A549 treated with AZD9567 at 1 μM for 4 hours (cell line): ENCODE results near the gene ALX4. TPM values are rescaled to one million over a fixed set of nuclear protein-coding genes. Genes with fewer than 3 reads are reported as not detected.

Experiments used
- total RNA-seq: library from RNA; stranded (reverse); fragments of 200-300 nt; extraction: Qiagen RNA extraction; gene quantifications from 5 replicates; pipeline ENCODE4 v1.2.3, GENCODE V29; 2022; ENCODE audit not compliant: insufficient read depth

ALX4 gene
- 0.87 to 2.4 TPM (median 2.0 TPM) in 5 replicates for total RNA-seq

DNA sequence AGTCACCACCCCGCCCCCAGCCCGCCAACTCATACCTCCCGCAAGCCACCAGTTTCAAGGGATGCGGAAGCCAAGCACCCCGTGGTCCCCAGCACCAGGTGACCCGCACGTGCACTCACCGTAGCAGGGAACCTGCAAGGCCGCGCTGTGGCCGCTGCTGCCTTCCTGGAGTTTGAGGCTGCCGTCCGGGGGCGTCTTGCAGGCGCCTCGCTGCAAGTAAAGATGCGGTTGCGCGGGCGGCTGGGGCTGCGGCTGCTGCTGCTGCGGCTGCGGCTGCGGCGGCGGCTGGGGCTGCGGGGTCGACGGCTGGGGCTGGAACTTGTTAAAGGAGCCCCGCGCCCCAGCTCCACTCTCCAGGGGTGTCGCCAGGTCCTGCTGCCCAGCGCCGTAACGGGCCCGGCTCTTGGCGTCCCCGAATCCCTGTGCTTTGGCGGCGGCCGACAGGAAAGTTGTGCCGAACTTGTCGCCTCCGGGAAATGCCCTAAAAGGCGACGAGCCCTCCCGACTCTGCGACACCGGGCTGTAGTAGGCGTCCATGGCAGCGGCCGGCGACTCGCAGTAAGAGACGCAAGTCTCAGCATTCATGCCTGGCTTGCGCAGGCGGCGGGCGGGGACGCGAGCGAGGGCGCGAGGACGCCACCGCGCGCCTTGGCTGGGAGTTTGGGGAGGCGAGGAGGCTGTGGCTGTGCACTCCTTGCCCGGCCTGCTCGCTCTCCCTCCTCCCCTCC lies at the start of gene ALX4:
Gene ALX4 (minus strand): TSS at position 662 of the 728 bp plus-strand sequence. CDS start 77 bp downstream, at position 585.

Other genes starting within 250 kb of the ALX4 start
- 18.3 to 20.3 TPM (median 18.6 TPM) in 5 replicates for gene ACCS, start 243.9 kb downstream of the ALX4 start, total RNA-seq
- gene EXT2, start 214.5 kb downstream of the ALX4 start, total RNA-seq: 55.4 to 59.6 TPM (median 58.1 TPM) in 5 replicates